ENCODE measurements around the gene NECTIN2.
"Not testable (repeated sequence)": the region's sequence is repeated elsewhere in the genome, so short reads cannot be mapped to it uniquely, and the experiment has no call there.

Gene NECTIN2

DNA sequence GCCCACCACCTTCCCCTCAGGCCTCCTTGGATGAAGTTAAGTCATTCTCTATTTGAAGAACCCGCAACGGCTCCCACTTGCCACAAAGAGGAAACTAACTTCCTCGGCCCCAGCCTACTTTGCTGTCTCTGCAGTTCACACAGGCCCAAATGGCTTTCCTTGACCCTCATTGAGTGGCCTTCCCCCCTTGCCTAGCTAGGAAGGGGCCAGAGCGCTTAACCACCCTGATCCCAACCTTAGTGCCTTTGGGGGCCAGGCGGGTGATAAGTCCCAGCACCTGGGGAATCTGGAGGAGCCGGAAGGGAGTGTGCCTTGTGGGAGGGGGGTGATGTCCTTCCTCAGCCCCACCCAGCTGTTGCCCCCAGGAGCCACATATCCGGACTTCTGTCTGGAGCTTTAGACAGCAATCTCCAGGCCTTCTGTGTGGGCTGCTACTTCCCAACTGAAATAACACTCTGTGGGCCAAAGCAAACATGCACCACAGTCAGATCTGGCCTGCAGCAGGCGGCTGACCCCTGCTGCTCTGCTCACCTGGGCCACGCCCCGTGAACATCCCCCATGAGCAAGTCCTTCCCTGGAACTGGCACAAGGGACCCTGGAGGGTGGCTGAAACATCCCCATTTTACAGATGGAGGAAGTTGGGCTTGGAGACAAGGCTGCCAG is 10.5 kb downstream of the NECTIN2 start:
- no peak for TF ChIP-seq CTCF (IDR thresholded peaks at IDR 0.05; ENCODE audit: low read length, missing control alignments)
- no peak overlapping the region for H3K4me3 ChIP-seq (replicated peaks; ENCODE audit: low read depth, low read length)

DNA sequence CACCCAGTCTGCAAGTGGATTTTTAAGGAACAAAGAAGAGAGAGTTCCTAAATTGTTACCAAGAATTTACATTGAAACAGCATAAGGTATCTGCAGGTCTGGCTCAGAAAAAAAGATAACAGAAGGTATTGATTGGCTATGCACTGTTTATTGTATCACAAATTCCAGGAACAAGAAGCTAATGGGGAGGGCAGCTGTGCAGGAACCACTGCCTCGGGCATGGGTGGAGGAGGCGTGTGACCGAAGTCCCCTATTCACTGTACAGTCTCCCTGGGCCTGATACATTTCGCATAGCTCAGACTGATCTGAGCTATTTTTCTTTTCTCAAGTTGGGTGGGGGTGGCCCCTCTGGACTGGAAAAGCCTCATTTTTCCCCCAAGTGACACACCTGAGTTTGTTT is 11.7 kb downstream of the NECTIN2 start:
- no peak overlapping the region for H3K4me3 ChIP-seq (replicated peaks; ENCODE audit: low read depth, low read length)
- no peak for TF ChIP-seq CTCF (IDR thresholded peaks at IDR 0.05; ENCODE audit: low read length, missing control alignments)
- no peak for DNase-seq (ENCODE audit: low read depth)

More for the DNA sequence above, 10.5 kb downstream of the NECTIN2 start:
- DNase-seq (ENCODE audit: low read depth), result no peak

- not testable (repeated sequence) for DNase-seq (ENCODE audit: low read depth); H3K4me3 ChIP-seq (replicated peaks; ENCODE audit: low read depth, low read length)
These were observed 15.5 kb downstream of the NECTIN2 start for GRCh38 chr19:44861576-44861975.

DNA sequence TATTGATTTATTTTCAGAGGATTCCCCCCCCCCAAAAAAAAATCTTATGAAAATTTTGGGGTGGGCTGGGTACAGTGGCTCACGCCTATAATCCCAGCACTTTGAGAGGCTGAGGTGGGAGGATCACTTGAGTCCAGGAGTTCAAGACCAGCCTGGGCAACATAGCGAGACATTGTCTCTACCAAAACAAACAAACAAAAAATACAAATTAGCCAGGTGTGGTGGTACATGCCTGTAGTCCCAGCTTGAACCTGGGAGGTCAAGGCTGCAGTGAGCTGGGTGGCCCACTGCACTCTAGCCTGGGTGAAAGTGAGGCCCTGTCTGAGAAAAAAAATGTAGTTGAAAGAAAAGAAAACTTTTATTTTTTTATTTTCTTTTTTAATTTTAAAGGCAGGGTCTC is 17.9 kb downstream of the NECTIN2 start:
- no peak overlapping the region for H3K4me3 ChIP-seq (replicated peaks; ENCODE audit: low read depth, low read length)
- no peak for TF ChIP-seq CTCF (IDR thresholded peaks at IDR 0.05; ENCODE audit: low read length, missing control alignments)
- no peak for DNase-seq (ENCODE audit: low read depth)

DNA sequence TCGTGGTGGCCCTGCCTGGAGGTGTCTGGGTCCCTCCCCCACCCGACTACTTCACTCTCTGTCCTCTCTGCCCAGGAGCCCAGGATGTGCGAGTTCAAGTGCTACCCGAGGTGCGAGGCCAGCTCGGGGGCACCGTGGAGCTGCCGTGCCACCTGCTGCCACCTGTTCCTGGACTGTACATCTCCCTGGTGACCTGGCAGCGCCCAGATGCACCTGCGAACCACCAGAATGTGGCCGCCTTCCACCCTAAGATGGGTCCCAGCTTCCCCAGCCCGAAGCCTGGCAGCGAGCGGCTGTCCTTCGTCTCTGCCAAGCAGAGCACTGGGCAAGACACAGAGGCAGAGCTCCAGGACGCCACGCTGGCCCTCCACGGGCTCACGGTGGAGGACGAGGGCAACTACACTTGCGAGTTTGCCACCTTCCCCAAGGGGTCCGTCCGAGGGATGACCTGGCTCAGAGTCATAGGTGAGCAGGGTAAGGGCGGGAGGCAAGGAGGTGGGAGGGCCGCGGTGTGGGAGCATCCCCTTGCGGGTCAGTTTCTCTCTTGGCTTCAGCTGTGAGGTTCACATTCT is 19.2 kb downstream of the NECTIN2 start:
- no peak for DNase-seq (ENCODE audit: low read depth)
- TF ChIP-seq CTCF (IDR thresholded peaks at IDR 0.05; ENCODE audit: low read length, missing control alignments), result no peak
- H3K4me3 ChIP-seq (replicated peaks; ENCODE audit: low read depth, low read length), result no peak overlapping the region

DNA sequence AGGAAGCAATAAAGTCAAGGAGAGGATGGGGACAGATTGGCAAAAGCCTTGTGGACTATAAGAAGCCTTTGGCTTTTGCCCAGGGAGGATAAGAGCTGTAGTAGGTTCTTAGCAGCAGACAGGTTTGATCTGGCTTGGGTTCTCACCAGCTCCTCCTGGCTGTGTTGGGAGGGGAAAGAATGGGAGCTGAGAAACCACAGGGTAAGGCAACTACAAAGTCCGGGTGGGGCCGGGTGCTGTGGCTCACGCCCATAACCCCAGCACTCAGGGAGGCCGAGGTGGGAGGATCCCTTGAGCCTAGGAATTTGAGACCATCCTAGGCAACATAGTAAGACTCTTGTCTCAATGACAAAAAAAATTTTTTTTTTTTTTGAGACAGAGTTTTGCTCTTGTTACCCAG is 20.6 kb downstream of the NECTIN2 start:
- TF ChIP-seq CTCF (IDR thresholded peaks at IDR 0.05; ENCODE audit: low read length, missing control alignments), result no peak
- DNase-seq (ENCODE audit: low read depth), result no peak
- no peak overlapping the region for H3K4me3 ChIP-seq (replicated peaks; ENCODE audit: low read depth, low read length)

DNA sequence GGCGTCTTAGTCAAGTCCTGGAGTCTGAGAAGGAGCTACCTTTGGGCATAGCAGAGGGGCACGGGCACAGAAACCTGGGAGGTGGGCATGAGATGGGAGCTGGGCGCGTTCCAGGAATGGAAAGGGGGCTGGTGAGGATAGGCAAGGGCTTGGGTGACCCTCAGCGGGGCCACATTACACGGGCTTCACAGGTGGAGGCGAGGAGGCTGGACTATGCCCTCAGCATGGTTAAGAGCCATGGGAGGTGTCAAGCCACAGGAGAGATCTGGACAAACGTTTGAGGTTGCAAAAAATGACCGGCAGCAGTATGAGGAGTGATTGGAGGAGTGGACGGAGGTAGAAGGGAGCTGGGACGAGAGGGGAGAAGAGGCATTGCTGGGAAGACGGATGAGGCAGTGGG is 21.5 kb downstream of the NECTIN2 start:
- no peak for TF ChIP-seq CTCF (IDR thresholded peaks at IDR 0.05; ENCODE audit: low read length, missing control alignments)
- H3K4me3 ChIP-seq (replicated peaks; ENCODE audit: low read depth, low read length), result no peak overlapping the region
- DNase-seq (ENCODE audit: low read depth), result no peak

Measured in fibroblast of pulmonary artery (primary cell).